Small intestine (tissue), 7 donors: Measurements from ENCODE around the gene SLC1A7. TPM values are rescaled to one million over a fixed set of nuclear protein-coding genes. Genes with fewer than 3 reads are reported as not detected.

Experiments
- DNase-seq, 2 donors: peaks; one replicate each; pipeline versions ENCODE4 v3.0.0 to v3.0.0-alpha.2; 2013
- FAIRE-seq: peaks from 2 replicates; lab custom pipeline; 2012; peaks lifted over from hg19 to GRCh38; lab: Jason Lieb, UNC
- H3K27ac ChIP-seq, 3 donors: one replicate each; pipeline ENCODE4 v1.5.1; 2013; ENCODE audit warnings: low read length in 2 of 3, mild to moderate bottlenecking in 2 of 3, control low read depth in 1 of 3, inconsistent platforms in 1 of 3, low read depth in 1 of 3, moderate library complexity in 1 of 3
- H3K27me3 ChIP-seq, 3 donors: one replicate each; pipeline ENCODE4 v1.6.1; 2013; ENCODE audit warnings: low read length in 3 of 3, inconsistent platforms in 1 of 3; ENCODE audit not compliant: control insufficient read depth in 3 of 3, insufficient read depth in 3 of 3
- H3K36me3 ChIP-seq, 3 donors: one replicate each; pipeline ENCODE4 v1.6.1; 2013; ENCODE audit warnings: low read length in 3 of 3, inconsistent platforms in 1 of 3, low read depth in 1 of 3, mild to moderate bottlenecking in 1 of 3, moderate library complexity in 1 of 3; ENCODE audit not compliant: control insufficient read depth in 3 of 3, insufficient read depth in 2 of 3
- H3K4me1 ChIP-seq, 3 donors: one replicate each; pipeline ENCODE4 v1.6.1; 2013; ENCODE audit warnings: low read length in 2 of 3, inconsistent platforms in 1 of 3, low read depth in 1 of 3, mild to moderate bottlenecking in 1 of 3, moderate library complexity in 1 of 3; ENCODE audit not compliant: control insufficient read depth in 3 of 3, insufficient read depth in 2 of 3
- H3K4me3 ChIP-seq, 3 donors: one replicate each; pipeline ENCODE4 v1.5.1; 2013; ENCODE audit warnings: low read length in 3 of 3, control low read depth in 1 of 3, inconsistent platforms in 1 of 3, low read depth in 1 of 3, mild to moderate bottlenecking in 1 of 3, moderate library complexity in 1 of 3
- H3K9me3 ChIP-seq, 2 donors: one replicate each; pipeline ENCODE4 v1.6.1; 2013; ENCODE audit warnings: low read depth in 1 of 2, low read length in 1 of 2; ENCODE audit not compliant: control insufficient read depth in 2 of 2, insufficient read depth in 1 of 2
- WGBS, 3 donors: extraction: QIAGEN DNeasy Blood & Tissue Kit; methylation state at CpG; one replicate each; pipeline ENCODE4 v1.1.7; 2013; 5-methylcytosine and 5-hydroxymethylcytosine counted together
- polyA plus RNA-seq, 4 donors: library from polyadenylated mRNA; stranded (reverse) in 3 of 4; unstranded in 1 of 4; fragments of 200-250 nt in 3 of 4; fragments of 120-200 nt in 1 of 4; gene quantifications; one replicate each; pipeline versions ENCODE4 v1.2.1 to v1.2.3, GENCODE V29; 2013
- donor health status: healthy with polysubstance abuse.
- donor health status: control.
- donor health status: control.
- donor health status: Bipolar disorder and iron deficiency.
- donor health status: healthy.

Gene SLC1A7
- polyA plus RNA-seq, 4 donors = 0.32 to 9.2 (median 4.7) TPM

DNA sequence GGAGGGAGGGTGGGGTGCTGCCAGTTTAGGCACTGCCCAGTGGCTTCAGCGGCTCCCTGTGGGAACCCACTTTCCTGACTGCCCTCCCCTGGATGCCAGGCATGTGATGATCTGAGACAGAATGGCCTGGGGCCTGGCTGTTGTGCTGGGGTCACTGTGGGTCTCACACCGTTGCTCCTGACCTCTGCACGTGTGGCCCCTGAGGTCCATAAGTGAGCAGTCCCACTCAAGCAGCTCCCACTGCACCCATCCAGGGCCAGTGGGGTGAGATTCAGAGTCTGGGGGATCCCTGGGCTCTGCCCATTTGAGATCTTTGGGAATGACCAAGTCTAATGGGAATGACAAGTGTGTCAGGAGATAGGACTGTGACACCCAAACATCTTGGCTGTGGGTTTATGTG is 62.4 kb downstream of the SLC1A7 start:
- H3K4me1 ChIP-seq = peaks cover 0 to 3% (median 0%) of the 10 kb centered on the region in 3 donors
- no peak overlapping the region for H3K27ac ChIP-seq
- 62 to 89% (median 73%) methylated on average over 3 of the region's 3 CpGs for WGBS, 3 donors
- H3K36me3 ChIP-seq = peaks cover 0 to 20% (median 0%) of the 10 kb centered on the region in 3 donors
- peaks cover 0 to 2% (median 0%) of the 10 kb centered on the region in 3 donors for H3K27me3 ChIP-seq
- DNase-seq (no peak), FAIRE-seq (no peak)
- H3K9me3 ChIP-seq = no peaks in the 10 kb centered on the region
- H3K4me3 ChIP-seq = no peak overlapping the region

DNA sequence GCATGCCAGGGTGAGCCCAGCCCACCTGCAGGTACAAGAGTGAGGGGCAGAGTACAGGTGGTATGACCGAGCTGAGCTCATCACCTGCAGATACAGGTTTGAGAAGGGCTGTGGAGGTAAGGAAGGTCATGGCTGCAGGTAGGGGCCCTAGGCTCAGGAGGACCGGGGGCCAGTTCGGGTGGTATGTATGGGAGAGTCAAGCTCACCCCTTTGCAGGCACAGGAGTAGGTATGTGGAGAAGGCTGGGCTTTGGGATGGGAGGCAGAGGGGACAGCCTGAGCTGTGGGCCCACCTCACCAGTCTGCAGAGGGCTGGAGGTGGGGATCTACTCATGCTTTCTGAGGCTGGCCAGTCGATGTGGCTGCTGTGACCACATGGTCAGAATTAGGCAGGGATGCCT is 63.2 kb downstream of the SLC1A7 start:
- Histone ChIP-seq H3K4me3 (no peak overlapping the region), H3K27ac (no peak overlapping the region), H3K9me3 (no peaks in the 10 kb centered on the region), H3K4me1 (peaks cover 0 to 3% (median 0%) of the 10 kb centered on the region in 3 donors), H3K36me3 (peaks cover 0 to 19% (median 0%) of the 10 kb centered on the region in 3 donors), H3K27me3 (peaks cover 0 to 2% (median 0%) of the 10 kb centered on the region in 3 donors)
- no peak for FAIRE-seq
- no peak for DNase-seq
- whole genome bisulfite sequencing, 3 donors = 54 to 76% (median 75%) methylated on average over 4 of the region's 4 CpGs

DNA sequence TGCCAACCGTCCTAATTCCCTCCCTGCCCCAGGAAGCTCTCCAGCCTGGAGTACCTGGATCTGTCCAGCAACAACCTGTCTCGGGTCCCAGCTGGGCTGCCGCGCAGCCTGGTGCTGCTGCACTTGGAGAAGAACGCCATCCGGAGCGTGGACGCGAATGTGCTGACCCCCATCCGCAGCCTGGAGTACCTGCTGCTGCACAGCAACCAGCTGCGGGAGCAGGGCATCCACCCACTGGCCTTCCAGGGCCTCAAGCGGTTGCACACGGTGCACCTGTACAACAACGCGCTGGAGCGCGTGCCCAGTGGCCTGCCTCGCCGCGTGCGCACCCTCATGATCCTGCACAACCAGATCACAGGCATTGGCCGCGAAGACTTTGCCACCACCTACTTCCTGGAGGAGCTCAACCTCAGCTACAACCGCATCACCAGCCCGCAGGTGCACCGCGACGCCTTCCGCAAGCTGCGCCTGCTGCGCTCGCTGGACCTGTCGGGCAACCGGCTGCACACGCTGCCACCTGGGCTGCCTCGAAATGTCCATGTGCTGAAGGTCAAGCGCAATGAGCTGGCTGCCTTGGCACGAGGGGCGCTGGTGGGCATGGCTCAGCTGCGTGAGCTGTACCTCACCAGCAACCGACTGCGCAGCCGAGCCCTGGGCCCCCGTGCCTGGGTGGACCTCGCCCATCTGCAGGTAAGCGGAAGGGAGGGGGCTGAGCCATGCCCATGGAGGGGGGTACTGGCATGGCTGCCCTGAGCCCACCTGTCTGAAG is 63.9 kb downstream of the SLC1A7 start:
- Histone ChIP-seq H3K27me3 (peaks cover 0 to 2% (median 0%) of the 10 kb centered on the region in 3 donors), H3K36me3 (peaks cover 0 to 16% (median 0%) of the 10 kb centered on the region in 3 donors), H3K4me3 (no peak overlapping the region), H3K27ac (no peak overlapping the region), H3K9me3 (no peaks in the 10 kb centered on the region), H3K4me1 (peaks cover 0 to 3% (median 0%) of the 10 kb centered on the region in 3 donors)
- DNase-seq (no peak), FAIRE-seq (no peak)
- 93 to 94% (median 93%) methylated on average over 46 of the region's 46 CpGs for WGBS, 3 donors

DNA sequence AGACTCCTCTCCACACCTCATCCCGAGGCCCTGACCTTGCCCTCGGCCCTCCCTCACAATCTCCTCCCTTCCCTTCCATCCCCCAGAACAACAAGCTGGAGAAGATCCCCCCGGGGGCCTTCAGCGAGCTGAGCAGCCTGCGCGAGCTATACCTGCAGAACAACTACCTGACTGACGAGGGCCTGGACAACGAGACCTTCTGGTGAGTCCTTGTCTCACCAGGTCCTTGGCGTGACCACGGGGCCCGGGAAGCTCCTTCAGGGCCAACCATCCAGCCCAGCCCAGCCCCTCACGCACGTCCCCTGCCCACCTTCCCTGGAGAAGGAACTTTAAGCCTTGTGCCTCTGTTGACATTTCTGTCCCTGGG is 64.9 kb downstream of the SLC1A7 start:
- peaks cover 0 to 2% (median 0%) of the 10 kb centered on the region in 3 donors for H3K27me3 ChIP-seq
- 88 to 94% (median 92%) methylated on average over 13 of the region's 13 CpGs for WGBS, 3 donors
- H3K27ac ChIP-seq = no peak overlapping the region
- H3K4me1 ChIP-seq = peaks cover 0 to 3% (median 0%) of the 10 kb centered on the region in 3 donors
- peaks cover 0 to 16% (median 0%) of the 10 kb centered on the region in 3 donors for H3K36me3 ChIP-seq
- no peak for FAIRE-seq
- no peak overlapping the region for H3K4me3 ChIP-seq
- no peak for DNase-seq
- H3K9me3 ChIP-seq = no peaks in the 10 kb centered on the region

DNA sequence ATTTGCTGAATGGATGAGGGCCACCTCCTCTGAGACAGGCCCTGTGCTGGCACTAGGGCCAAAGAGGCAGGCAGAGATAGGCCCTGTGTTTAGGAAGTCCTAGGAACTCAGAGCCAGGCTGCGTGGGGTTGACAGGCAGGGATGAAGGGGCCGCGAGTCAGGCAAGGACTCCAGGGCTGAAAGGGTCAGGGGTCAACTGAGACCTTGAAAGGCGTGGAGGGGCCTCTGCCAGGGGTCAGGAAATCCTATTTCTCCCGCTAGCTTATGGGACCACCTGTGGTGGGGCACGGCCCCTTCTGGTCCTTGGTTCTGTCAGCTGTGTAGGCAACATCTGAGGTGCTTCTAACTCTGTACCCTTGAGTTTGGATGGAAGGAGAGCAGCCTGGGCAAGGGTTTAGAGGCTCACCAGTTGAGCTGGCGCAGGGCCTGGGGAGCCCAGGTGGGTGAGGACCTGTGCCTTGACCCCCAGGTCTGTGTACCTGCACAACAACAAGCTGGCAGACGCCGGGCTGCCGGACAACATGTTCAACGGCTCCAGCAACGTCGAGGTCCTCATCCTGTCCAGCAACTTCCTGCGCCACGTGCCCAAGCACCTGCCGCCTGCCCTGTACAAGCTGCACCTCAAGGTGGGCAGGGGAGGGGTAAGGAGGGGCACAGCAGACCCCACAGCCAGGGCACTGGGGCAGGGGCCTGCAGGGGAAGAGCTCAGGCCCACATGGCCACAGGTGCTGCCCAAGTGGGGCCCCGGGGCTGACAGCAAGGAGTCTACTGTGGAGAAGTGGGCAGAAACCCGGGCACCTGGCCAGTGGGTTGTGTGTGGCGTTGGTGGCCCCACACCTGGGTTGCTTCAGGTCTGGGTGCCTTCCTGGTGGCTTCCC is 65.5 kb downstream of the SLC1A7 start:
- Histone ChIP-seq H3K27ac (no peak overlapping the region), H3K27me3 (peaks cover 0 to 2% (median 0%) of the 10 kb centered on the region in 3 donors), H3K4me1 (peaks cover 0 to 3% (median 0%) of the 10 kb centered on the region in 3 donors), H3K4me3 (no peak overlapping the region), H3K9me3 (no peaks in the 10 kb centered on the region), H3K36me3 (peaks cover 0 to 13% (median 0%) of the 10 kb centered on the region in 3 donors)
- 85 to 88% (median 87%) methylated on average over 17 to 19 of the region's 19 CpGs for WGBS, 3 donors
- DNase-seq = no peak
- FAIRE-seq = no peak

GRCh38 chr1:53076165-53076564 is 66.3 kb downstream of the SLC1A7 start:
- no peak overlapping the region for H3K4me3 ChIP-seq
- H3K36me3 ChIP-seq = peaks cover 0 to 10% (median 0%) of the 10 kb centered on the region in 3 donors
- peaks cover 0 to 3% (median 0%) of the 10 kb centered on the region in 3 donors for H3K4me1 ChIP-seq
- DNase-seq (no peak), FAIRE-seq (no peak)
- no peak overlapping the region for H3K27ac ChIP-seq
- 92 to 94% (median 92%) methylated on average over 8 to 9 of the region's 9 CpGs for WGBS, 3 donors
- H3K9me3 ChIP-seq = no peaks in the 10 kb centered on the region
- peaks cover 0 to 2% (median 0%) of the 10 kb centered on the region in 3 donors for H3K27me3 ChIP-seq

DNA sequence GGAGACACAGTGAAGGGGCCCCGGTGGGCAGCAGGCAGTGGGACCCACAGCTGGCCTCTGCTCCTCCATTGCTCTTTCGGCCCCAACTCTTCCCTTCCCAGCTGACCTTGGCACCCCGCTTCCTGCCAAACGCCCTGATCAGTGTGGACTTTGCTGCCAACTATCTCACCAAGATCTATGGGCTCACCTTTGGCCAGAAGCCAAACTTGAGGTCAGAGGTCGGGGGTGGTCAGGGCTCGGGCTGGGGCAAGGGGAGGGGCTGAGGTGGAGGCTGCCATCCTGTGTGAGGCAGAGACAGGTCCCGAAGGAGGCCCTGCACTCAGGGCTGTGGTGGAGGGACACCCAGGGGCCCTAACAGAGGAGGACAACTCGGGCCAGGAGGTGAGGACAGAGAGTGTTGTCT is 66.7 kb downstream of the SLC1A7 start:
- H3K27me3 ChIP-seq = peaks cover 0 to 2% (median 0%) of the 10 kb centered on the region in 3 donors
- H3K36me3 ChIP-seq = peaks cover 0 to 10% (median 0%) of the 10 kb centered on the region in 3 donors
- H3K4me3 ChIP-seq = no peak overlapping the region
- H3K27ac ChIP-seq = no peak overlapping the region
- WGBS, 3 donors = 28 to 58% (median 39%) methylated on average over 8 of the region's 8 CpGs
- H3K4me1 ChIP-seq = peaks cover 0 to 3% (median 0%) of the 10 kb centered on the region in 3 donors
- H3K9me3 ChIP-seq = no peaks in the 10 kb centered on the region
- DNase-seq (peak in 1 of 2 donors; percentile 74), FAIRE-seq (no peak)

GRCh38 chr1:53075206-53075605 is 67.2 kb downstream of the SLC1A7 start:
- H3K4me1 ChIP-seq = peaks cover 0 to 3% (median 0%) of the 10 kb centered on the region in 3 donors
- no peak overlapping the region for H3K4me3 ChIP-seq
- 94 to 97% (median 96%) methylated on average over 4 of the region's 4 CpGs for WGBS, 3 donors
- no peak overlapping the region for H3K27ac ChIP-seq
- peaks cover 0 to 8% (median 0%) of the 10 kb centered on the region in 3 donors for H3K36me3 ChIP-seq
- FAIRE-seq (no peak), DNase-seq (peak in 1 of 2 donors; percentile 37)
- H3K9me3 ChIP-seq = no peaks in the 10 kb centered on the region
- H3K27me3 ChIP-seq = peaks cover 0 to 2% (median 0%) of the 10 kb centered on the region in 3 donors
